MM.1S (cell line): Measurements from ENCODE around the gene DPP8.

Source experiments
- CTCF ChIP-seq: fragments of 300-600 bp; sonication (generic); IDR thresholded peaks from 2 replicates; pipeline ENCODE4 v1.5.1; 2016; ENCODE audit warnings: antibody characterized with exemption, low read length, mixed read lengths
- EZH2 ChIP-seq: fragments of 300-600 bp; sonication (generic); optimal IDR thresholded peaks from 2 replicates; pipeline ENCODE3; 2017; ENCODE audit warnings: low read depth, mild to moderate bottlenecking, antibody characterized with exemption, low read length, mixed read lengths
- EZH2phosphoT487 ChIP-seq: fragments of 300-600 bp; sonication (generic); IDR thresholded peaks from 2 replicates; pipeline ENCODE4 v1.6.1; 2018; ENCODE audit warnings: antibody characterized with exemption, low read length

GRCh38 chr15:65516997-65517865 is at the start of gene DPP8:
- no peak for TF ChIP-seq EZH2phosphoT487
- TF ChIP-seq CTCF = peak; percentile 97
- TF ChIP-seq EZH2 = no peak
